ACC112 (cell line): ENCODE measurements around the gene KCP.

Experiments used
- H2AFZ ChIP-seq: fragments of 200-600 bp; sonication (generic); one replicate; pipeline ENCODE4 v1.6.0; 2017; ENCODE audit warnings: antibody characterized with exemption, low read length; ENCODE audit not compliant: unreplicated experiment
- H3K27ac ChIP-seq: fragments of 200-600 bp; sonication (generic); 2 replicates; pipeline ENCODE4 v1.5.1; 2014; ENCODE audit warnings: low read depth, mild to moderate bottlenecking, antibody characterized with exemption, low read length, moderate library complexity
- H3K27me3 ChIP-seq: fragments of 200-600 bp; sonication (generic); 2 replicates; pipeline ENCODE4 v1.6.1; 2014; ENCODE audit warnings: mild to moderate bottlenecking, antibody characterized with exemption, low read length, moderate library complexity, mixed read lengths; ENCODE audit not compliant: insufficient read depth
- H3K36me3 ChIP-seq: fragments of 200-600 bp; sonication (generic); 2 replicates; pipeline ENCODE4 v1.6.1; 2016; ENCODE audit warnings: mild to moderate bottlenecking, antibody characterized with exemption, low read length, moderate library complexity, mixed read lengths; ENCODE audit not compliant: insufficient read depth
- H3K4me1 ChIP-seq: fragments of 200-600 bp; sonication (generic); one replicate; pipeline ENCODE4 v1.6.1; 2016; ENCODE audit warnings: low read length, mixed read lengths; ENCODE audit not compliant: insufficient read depth, unreplicated experiment, control insufficient read depth
- H3K4me3 ChIP-seq: fragments of 200-600 bp; sonication (generic); 2 replicates; pipeline ENCODE4 v1.5.1; 2014; ENCODE audit warnings: mild to moderate bottlenecking, low read depth, low read length
- H3K79me2 ChIP-seq: fragments of 200-600 bp; sonication (generic); one replicate; pipeline ENCODE4 v1.6.0; 2016; ENCODE audit warnings: low read length; ENCODE audit not compliant: control insufficient read depth, unreplicated experiment, insufficient read depth

The KCP gene

DNA sequence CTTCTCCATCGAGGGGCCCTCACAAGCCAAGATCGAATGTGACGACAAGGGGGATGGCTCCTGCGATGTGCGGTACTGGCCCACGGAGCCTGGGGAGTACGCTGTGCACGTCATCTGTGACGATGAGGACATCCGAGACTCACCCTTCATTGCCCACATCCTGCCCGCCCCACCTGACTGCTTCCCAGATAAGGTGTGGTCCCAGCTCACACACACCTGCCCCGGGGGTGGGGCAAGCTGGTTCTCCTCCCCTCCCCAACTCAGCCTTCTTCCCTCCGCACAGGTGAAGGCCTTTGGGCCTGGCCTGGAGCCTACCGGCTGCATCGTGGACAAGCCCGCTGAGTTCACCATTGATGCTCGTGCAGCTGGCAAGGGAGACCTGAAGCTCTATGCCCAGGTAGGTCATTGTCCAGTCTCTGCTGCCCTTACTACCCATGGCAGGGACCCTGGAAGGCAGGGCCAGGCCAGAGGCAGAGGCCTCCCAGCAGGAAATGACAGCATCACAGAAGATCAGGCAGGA is 69.3 kb downstream of the KCP start:
- Histone ChIP-seq H3K27me3 (no peaks in the 10 kb centered on the region), H3K27ac (peak overlapping the region; percentile 33), H3K79me2 (peaks cover 2% of the 10 kb centered on the region), H3K36me3 (peaks cover 48% of the 10 kb centered on the region; the same call in 1 of the 2 replicates), H3K4me1 (peaks cover 11% of the 10 kb centered on the region), H3K4me3 (no peak overlapping the region), H2AFZ (no peak overlapping the region)

DNA sequence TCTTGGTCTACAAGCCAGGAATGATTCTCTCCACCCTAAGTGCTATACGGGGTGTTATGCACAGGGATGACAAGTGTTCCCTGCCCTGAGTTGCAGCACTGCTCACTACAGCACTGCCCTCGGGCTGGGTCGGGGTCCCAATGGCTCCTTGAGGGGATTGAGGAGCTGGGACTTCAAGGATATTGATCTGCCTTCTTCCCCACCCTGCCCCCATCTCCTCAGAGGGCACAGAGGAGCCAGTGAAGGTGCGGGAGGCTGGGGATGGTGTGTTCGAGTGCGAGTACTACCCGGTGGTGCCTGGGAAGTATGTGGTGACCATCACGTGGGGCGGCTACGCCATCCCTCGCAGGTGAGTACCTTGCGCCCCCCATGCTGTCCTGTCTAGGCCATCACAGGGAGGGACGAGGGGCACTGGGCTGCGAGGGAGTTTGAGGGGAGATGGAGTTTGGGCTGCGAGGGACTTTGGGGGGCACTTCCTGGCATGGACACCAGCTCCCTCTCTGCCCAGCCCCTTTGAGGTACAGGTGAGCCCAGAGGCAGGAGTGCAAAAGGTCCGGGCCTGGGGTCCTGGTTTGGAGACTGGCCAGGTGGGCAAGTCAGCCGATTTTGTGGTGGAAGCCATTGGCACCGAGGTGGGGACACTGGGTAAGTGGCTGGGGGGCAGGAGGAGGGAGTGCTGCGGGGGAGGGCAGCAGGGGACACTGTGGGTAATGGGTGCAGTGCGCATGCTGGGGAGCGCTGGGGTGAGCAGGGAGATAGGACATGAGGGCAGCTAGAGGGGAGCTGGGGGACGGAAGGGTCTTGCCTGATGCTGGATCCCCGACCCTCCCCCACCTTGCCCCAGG is 70.0 kb downstream of the KCP start:
- Histone ChIP-seq H3K79me2 (peaks cover 7% of the 10 kb centered on the region), H2AFZ (no peak overlapping the region), H3K4me1 (peaks cover 18% of the 10 kb centered on the region), H3K27ac (no peak overlapping the region), H3K4me3 (no peak overlapping the region), H3K27me3 (no peaks in the 10 kb centered on the region), H3K36me3 (peaks cover 55% of the 10 kb centered on the region; the same call in 1 of the 2 replicates)

DNA sequence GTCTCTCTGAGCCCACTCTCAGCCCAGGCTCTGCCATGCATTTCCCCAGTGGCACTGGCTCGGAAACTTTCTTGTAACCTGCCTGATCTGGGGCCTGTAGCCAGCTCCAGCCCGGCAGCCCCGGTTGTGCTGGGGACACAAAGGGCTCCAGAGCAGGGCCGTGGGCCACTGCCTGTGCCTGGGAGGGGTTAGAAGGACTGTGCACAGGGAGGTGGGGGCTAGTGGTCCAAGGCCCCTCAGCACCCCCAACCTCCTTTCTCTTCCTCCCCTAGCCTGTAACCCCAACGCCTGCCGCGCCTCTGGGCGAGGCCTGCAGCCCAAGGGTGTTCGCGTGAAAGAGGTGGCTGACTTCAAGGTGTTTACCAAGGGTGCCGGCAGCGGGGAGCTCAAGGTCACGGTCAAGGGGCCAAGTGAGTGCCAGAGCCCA is 70.7 kb downstream of the KCP start:
- H3K27ac ChIP-seq: no peak overlapping the region
- no peak overlapping the region for H2AFZ ChIP-seq
- peaks cover 12% of the 10 kb centered on the region for H3K79me2 ChIP-seq
- H3K36me3 ChIP-seq: peaks cover 53% of the 10 kb centered on the region; the same call in 1 of the 2 replicates
- no peak overlapping the region for H3K4me3 ChIP-seq
- no peaks in the 10 kb centered on the region for H3K27me3 ChIP-seq
- H3K4me1 ChIP-seq: peaks cover 22% of the 10 kb centered on the region

DNA sequence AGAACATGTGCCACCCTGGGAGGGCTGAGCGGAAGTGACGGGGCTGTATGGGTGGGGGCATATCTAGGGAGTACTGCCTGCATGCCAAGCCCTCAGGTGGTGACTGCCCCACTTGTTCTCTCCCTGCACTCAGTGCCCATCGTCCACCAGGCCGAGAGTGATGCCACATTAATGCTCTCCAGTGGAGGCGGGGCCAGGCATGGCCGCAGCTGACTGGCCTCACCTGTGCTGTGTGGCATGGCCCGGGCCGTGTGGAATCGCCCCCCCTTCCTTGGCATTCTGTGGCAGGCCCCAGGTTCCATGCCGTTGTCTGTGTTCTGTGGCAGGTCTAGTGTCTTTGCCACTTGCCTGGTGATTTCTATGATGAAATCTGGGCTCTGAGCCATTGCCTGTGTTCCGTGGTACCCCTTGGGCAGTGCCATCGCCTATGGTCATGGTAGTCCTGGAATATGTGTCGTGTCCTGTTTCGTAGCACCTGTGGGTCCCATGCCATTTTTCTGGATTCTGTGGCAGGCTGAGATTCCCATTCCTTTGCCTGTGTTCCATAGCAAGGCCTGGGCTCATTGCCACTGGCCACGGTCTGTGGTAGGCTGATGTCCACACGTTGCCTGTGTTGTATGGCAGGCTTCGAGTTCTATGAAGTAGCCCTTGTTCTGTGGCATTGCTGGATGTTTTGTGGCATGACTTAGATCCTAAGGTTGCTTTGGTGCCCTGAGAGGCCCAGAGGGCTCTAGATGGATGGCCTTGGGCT is 71.4 kb downstream of the KCP start:
- Histone ChIP-seq H3K4me3 (no peak overlapping the region), H3K27ac (no peak overlapping the region), H3K36me3 (peaks cover 53% of the 10 kb centered on the region; the same call in 1 of the 2 replicates)

DNA sequence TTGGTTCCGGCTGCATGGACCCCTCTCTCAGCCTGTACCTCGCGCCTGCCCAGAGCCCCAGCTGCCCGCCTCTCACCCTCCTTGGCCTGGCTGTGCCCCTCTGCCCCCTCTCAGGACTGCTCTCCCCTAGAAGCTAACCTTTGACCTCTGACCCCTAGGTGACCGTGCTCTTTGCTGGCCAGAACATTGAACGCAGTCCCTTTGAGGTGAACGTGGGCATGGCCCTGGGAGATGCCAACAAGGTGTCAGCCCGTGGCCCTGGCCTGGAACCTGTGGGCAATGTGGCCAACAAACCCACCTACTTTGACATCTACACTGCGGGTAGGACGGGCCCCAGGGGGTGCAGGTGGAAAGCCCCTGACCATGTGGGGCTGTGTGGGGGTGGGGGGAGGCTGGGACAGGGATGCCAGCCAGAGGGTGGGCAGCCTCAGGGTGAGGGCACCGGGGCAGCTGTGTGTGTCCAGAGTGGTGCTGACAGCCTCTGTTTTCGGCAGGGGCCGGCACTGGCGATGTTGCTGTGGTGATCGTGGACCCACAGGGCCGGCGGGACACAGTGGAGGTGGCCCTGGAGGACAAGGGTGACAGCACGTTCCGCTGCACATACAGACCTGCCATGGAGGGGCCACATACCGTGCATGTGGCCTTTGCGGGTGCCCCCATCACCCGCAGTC is 72.3 kb downstream of the KCP start:
- peaks cover 27% of the 10 kb centered on the region for H3K4me1 ChIP-seq
- H3K36me3 ChIP-seq: peaks cover 48% of the 10 kb centered on the region; the same call in 1 of the 2 replicates
- no peak overlapping the region for H2AFZ ChIP-seq
- no peaks in the 10 kb centered on the region for H3K27me3 ChIP-seq
- no peak overlapping the region for H3K27ac ChIP-seq
- peaks cover 24% of the 10 kb centered on the region for H3K79me2 ChIP-seq
- H3K4me3 ChIP-seq: no peak overlapping the region

More for the DNA sequence above, 71.4 kb downstream of the KCP start:
- Histone ChIP-seq H3K79me2 (peaks cover 16% of the 10 kb centered on the region), H3K27me3 (no peaks in the 10 kb centered on the region), H2AFZ (no peak overlapping the region), H3K4me1 (peaks cover 22% of the 10 kb centered on the region)

DNA sequence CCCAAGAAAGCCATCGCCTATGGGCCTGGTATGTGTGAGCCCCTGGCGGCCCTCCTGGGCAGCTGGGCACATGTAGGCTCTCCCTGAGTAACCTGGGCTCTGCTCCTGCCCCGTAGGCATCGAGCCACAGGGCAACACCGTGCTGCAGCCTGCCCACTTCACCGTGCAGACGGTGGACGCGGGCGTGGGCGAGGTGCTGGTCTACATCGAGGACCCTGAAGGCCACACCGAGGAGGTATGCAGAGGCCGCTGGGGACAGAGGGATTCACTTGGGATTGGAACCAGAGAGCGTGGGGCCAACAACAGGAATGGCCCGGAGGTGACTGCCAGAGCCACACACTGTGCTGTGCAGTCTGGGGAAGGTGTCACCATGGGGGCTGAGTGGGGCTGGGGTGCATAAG is 73.0 kb downstream of the KCP start:
- H3K79me2 ChIP-seq: peaks cover 31% of the 10 kb centered on the region
- peaks cover 48% of the 10 kb centered on the region; the same call in 1 of the 2 replicates for H3K36me3 ChIP-seq
- no peaks in the 10 kb centered on the region for H3K27me3 ChIP-seq
- H3K4me1 ChIP-seq: peaks cover 27% of the 10 kb centered on the region
- no peak overlapping the region for H2AFZ ChIP-seq
- no peak overlapping the region for H3K27ac ChIP-seq
- no peak overlapping the region for H3K4me3 ChIP-seq

DNA sequence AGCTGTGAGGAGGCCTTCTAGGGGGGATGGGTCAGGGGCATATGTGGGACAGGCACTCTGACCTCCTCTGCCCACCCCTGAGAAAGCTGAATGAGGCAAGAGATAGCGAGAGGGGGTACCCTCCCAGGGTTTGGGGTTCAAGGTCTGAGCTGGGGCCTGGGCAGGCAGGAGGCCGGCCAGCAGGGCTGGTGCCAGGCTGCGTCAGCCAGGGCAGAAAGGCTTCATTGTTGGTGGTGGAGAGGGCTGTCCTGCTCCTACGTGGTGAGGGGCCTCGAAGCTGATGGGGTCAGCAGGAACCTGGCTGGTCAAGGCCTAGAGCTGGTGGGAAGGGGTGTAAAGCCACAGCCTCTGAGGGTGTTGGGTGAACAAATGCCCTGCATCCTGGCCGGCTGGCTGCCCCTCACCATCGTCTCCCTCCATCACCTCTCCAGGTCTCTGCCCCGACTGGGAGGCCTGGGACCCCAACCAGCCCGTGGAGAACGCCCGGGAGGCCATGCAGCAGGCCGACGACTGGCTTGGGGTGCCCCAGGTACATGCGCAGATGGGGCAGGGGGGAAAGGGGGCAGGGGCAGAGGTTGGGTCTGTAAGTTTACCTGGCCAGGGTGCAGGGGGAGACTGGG is 73.7 kb downstream of the KCP start:
- H2AFZ ChIP-seq: no peak overlapping the region
- H3K79me2 ChIP-seq: peaks cover 38% of the 10 kb centered on the region
- peak overlapping the region; percentile 29; the same call in 1 of the 2 replicates for H3K27ac ChIP-seq
- H3K36me3 ChIP-seq: peaks cover 48% of the 10 kb centered on the region; the same call in 1 of the 2 replicates
- no peak overlapping the region for H3K4me3 ChIP-seq
- peaks cover 26% of the 10 kb centered on the region for H3K4me1 ChIP-seq
- H3K27me3 ChIP-seq: no peaks in the 10 kb centered on the region

DNA sequence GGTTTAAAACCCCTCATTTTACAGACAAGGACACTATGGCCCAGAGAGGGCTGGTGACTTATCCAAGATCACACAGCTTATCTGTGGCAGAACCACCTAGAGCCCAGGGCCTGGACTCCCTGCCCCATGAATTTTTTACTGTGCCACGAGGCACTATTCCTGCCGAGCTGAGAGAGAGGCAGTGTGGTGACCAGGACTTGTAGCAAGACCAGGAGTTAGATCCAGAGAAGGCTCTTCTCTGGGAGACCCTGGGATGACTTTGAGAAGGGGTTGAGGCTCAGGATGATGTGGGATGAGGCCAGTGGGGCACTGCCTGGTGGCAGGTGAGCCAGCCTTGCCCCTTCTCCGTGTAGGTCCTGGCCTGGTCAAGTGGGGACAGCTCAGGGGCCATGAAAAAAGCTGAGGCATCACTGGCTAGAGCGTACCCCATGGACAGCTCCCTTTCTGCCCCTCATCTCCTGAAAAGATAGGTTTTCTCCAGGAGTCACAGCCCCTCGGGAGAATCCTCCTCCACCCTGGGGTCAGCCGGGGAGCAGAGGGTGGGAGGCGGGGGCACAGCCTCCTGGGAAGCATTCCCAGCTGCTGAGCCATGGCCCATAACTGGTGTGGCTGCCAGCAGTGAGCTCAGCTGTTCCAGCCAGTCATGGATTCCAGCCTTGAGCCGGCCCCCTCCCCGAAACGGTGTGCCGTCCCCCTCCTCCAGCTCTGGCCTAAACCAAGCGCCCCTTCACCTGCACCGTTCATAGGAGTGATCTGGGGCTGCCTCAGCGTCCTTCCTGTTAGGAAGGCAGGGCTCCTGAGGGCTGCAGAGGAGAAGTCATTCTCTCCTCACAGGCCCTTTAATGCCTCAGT is 74.5 kb downstream of the KCP start:
- Histone ChIP-seq H2AFZ (no peak overlapping the region), H3K4me1 (peaks cover 20% of the 10 kb centered on the region), H3K36me3 (peaks cover 39% of the 10 kb centered on the region; the same call in 1 of the 2 replicates), H3K4me3 (no peak overlapping the region), H3K27me3 (no peaks in the 10 kb centered on the region), H3K27ac (peak overlapping the region; percentile 29), H3K79me2 (peaks cover 46% of the 10 kb centered on the region)

DNA sequence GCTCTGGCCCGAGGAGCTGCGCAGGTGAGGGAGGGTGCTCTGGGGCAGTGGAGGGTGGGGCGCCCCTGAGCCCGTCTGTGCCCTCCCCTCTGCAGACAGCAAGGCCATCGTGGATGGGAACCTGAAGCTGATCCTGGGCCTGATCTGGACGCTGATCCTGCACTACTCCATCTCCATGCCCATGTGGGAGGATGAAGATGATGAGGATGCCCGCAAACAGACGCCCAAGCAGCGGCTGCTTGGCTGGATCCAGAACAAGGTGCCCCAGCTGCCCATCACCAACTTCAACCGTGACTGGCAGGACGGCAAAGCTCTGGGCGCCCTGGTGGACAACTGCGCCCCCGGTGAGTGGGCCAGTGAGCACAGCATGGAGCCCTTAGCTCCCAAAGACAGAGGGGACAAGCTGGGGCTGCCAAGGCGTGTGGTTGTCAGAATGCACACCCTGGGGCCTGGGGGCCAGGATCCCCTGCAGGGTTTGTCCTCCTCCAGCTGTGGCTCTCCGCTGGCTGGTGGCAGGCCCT is 75.2 kb downstream of the KCP start:
- H3K4me1 ChIP-seq: peaks cover 20% of the 10 kb centered on the region
- no peak overlapping the region for H3K4me3 ChIP-seq
- no peak overlapping the region for H3K27ac ChIP-seq
- H3K79me2 ChIP-seq: peaks cover 53% of the 10 kb centered on the region
- no peaks in the 10 kb centered on the region for H3K27me3 ChIP-seq
- no peak overlapping the region for H2AFZ ChIP-seq
- H3K36me3 ChIP-seq: peaks cover 36% of the 10 kb centered on the region; the same call in 1 of the 2 replicates
